NCI-H460 (cell line): ENCODE measurements around the gene GPSM1. TPM values are rescaled to one million over a fixed set of nuclear protein-coding genes. Genes with fewer than 3 reads are reported as not detected.
"Not testable (repeated sequence)": the region's sequence is repeated elsewhere in the genome, so short reads cannot be mapped to it uniquely, and the experiment has no call there.

Source experiments
- DNase-seq: peaks from one replicate; pipeline ENCODE4 v3.0.0-alpha.2; 2016; ENCODE audit warnings: low read depth; ENCODE audit errors: extremely low read depth
- total RNA-seq: library from RNA; depleted of rRNA; stranded (reverse); fragments of >200 nt; shearing (Covaris generic); gene quantifications from 2 replicates; pipeline ENCODE4 v1.2.3, GENCODE V29; 2014; rRNA removed

Gene GPSM1
- total RNA-seq, 1 experiment from 2014 or later, result 19.8 TPM

DNA sequence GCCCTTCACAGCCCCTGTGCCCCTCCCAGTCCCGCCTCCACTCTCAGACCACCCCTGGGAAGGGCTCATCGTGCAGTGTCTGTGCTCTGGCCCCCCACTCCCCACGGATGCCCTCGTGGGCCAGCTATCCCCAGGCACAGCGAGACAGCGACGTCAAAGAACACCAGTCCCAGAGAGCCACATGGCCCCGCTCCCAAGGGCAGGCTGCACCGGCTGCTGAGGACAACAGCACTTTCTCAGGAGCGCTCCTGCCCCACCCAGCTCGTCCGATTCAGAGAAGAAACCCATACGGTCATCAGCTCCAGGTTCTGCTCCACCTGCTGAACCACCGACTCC lies 77.4 kb downstream of the GPSM1 start:
- DNase-seq, result no peak

DNA sequence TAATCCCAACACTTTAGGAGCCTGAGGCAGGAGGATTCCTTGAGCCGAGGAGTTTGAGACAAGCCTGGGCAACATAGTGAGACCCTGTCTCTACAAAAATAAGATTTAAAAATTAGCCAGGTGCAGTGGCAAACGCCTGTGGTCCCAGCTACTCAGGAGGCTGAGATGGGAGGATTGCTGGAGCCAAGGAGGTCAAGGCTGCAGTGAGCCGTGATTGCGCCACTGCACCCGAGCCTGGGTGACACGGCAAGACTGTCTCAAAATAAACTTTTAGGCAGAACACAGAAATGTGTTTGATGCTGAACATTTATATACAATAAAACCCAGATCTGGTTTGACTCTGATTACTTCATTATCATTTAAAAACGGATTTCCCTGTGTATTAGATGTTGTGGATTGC lies 78.1 kb downstream of the GPSM1 start:
- DNase-seq, result no peak

DNA sequence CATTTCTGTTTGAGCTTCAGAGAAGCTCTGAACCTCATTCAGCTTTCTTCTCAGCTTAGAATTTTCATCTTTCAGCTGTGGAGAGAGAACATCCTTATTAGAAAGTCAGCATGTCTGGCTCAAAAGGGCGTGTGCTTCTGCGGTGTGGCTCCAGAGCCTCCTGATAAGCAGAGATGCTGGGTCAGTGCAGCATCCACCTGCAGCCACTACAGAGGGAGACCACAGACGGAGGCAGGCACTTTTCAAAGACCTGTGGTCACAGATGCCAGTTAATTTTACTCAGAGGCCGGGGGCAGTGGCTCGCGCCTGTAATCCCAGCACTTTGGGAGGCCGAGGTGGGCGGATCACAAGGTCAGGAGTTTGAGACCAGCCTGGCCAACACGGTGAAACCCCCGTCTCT lies 78.6 kb downstream of the GPSM1 start:
- not testable (repeated sequence) for DNase-seq

DNA sequence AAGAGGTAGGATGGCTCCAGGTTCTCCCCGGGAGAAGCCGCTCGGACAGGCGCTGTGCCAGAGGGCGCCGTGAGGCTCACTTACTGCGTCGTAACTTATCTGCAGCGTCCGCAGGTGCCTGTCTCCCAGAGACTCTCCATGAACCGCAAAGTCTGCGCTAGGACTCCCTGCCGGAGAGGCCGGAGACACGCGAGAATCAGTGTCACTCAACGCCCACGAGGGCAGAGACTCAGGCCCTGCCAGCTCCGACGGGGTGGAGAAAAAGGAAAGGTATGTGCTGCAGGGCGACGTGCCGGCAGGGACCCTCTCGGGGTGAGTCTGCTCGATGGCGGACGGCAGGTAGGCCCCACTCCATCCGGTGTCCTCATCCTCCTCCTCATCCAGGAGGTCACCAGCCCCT lies 79.7 kb downstream of the GPSM1 start:
- DNase-seq, result not testable (repeated sequence)

DNA sequence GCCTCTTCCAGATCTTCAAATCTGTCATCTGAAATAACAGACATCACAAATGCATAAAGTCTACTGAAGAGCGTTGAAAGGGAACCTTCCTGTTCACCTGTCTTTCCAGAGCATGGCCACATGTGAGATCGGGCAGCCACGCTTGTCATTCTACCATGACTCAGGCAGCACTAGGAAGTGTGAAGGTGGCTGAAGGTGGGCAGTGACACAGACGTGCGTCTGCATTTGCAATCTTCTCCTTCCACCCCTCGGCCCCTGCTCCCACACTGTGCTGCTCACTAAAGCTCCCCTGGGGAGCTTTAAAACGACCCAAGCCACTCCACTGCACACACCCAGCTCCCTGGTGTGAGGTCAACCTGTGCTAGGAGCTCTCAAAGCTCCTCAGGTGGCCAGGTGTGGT lies 80.6 kb downstream of the GPSM1 start:
- no peak for DNase-seq

Other genes with a start within 250 kb of the GPSM1 start
- 26.1 and 27.0 TPM in 2 replicates for gene NACC2, start 232.2 kb upstream of the GPSM1 start, total RNA-seq
- 49.0 and 56.6 TPM in 2 replicates for gene TMEM250, start 208.7 kb upstream of the GPSM1 start, total RNA-seq
- gene LHX3, start 122.4 kb upstream of the GPSM1 start, total RNA-seq, result 0.07 TPM in 1 of 2 replicates, not detected in the other
- 24.1 and 26.3 TPM in 2 replicates for gene QSOX2, start 81.7 kb upstream of the GPSM1 start, total RNA-seq
- 0.05 and 0.09 TPM in 2 replicates for gene CCDC187, start 23.4 kb upstream of the GPSM1 start, total RNA-seq
- 15.0 and 20.4 TPM in 2 replicates for gene DNLZ, start 36.2 kb downstream of the GPSM1 start, total RNA-seq
- 0.22 and 0.32 TPM in 2 replicates for gene CARD9, start 46.1 kb downstream of the GPSM1 start, total RNA-seq
- gene SNAPC4, start 72.6 kb downstream of the GPSM1 start, total RNA-seq, result 6.5 and 8.2 TPM in 2 replicates
- 107 and 110 TPM in 2 replicates for gene ENTR1, start 83.1 kb downstream of the GPSM1 start, total RNA-seq
- gene PMPCA, start 83.1 kb downstream of the GPSM1 start, total RNA-seq, result 45.6 and 59.7 TPM in 2 replicates
- 8.6 and 9.6 TPM in 2 replicates for gene INPP5E, start 112.3 kb downstream of the GPSM1 start, total RNA-seq
- gene SEC16A, start 155.5 kb downstream of the GPSM1 start, total RNA-seq, result 26.3 and 29.2 TPM in 2 replicates
- gene NOTCH1, start 218.5 kb downstream of the GPSM1 start, total RNA-seq, result 8.0 and 12.5 TPM in 2 replicates